ENCODE results near the gene PTPRH. TPM values are rescaled to one million over a fixed set of nuclear protein-coding genes. Genes with fewer than 3 reads are reported as not detected.
"Not testable (repeated sequence)": the region's sequence is repeated elsewhere in the genome, so short reads cannot be mapped to it uniquely, and the experiment has no call there.

The PTPRH gene
- total and polyA plus RNA-seq, 2 donors (not counting 1 experiment from before 2014, with no cell fraction given): not detected

- Histone ChIP-seq H3K9me3 (ENCODE audit: control extremely low read depth in 1 of 3, control insufficient read depth in 2 of 3, insufficient read depth in 1 of 3, low read length in 2 of 3) (peaks cover 0 to 38% (median 14%) of the 10 kb centered on the region in 3 donors), H3K4me3 (ENCODE audit: control extremely low read depth in 1 of 5, extremely low read depth in 1 of 5, insufficient read depth in 1 of 5, low read depth in 2 of 5, low read length in 4 of 5) (no peak overlapping the region), H2AFZ (ENCODE audit: insufficient read depth, low read depth, low read length, poor library complexity, severe bottlenecking) (no peak overlapping the region), H3K79me2 (ENCODE audit: control insufficient read depth, insufficient read depth, low read length) (no peaks in the 10 kb centered on the region), H3K4me1 (ENCODE audit: control insufficient read depth in 2 of 2, insufficient read depth in 2 of 2, low read length in 2 of 2) (peaks cover 18 to 31% of the 10 kb centered on the region in 2 donors), H3K4me2 (replicated peaks; ENCODE audit: low read depth, low read length, poor library complexity, severe bottlenecking) (peak overlapping the region; percentile 85), H3K9ac (ENCODE audit: low read length) (no peak overlapping the region), H3K36me3 (replicated peaks in 1 of 2; ENCODE audit: control extremely low read depth in 1 of 2, control insufficient read depth in 1 of 2, extremely low read depth in 1 of 2, insufficient read depth in 2 of 2, low read length in 1 of 2) (no peaks in the 10 kb centered on the region), H3K27me3 (replicated peaks in 1 of 4; ENCODE audit: control extremely low read depth in 1 of 4, control insufficient read depth in 3 of 4, insufficient read depth in 4 of 4, low read length in 3 of 4) (peaks cover 0 to 85% (median 46%) of the 10 kb centered on the region in 4 experiments), H4K20me1 (ENCODE audit: control insufficient read depth, insufficient read depth, low read length, poor library complexity, severe bottlenecking) (no peaks in the 10 kb centered on the region), H3K27ac (ENCODE audit: low read length in 2 of 2) (no peak overlapping the region)
- CTCF ChIA-PET: no interaction called here
- 13% methylated on average over 1 of the region's 12 CpGs for WGBS (ENCODE audit: insufficient coverage)
- DNase-seq (no peak), ATAC-seq (ENCODE audit: low read depth) (no peak)
- intact Hi-C loops (cut with micrococcal nuclease): no loop called here
- peaks cover 71% of the 10 kb centered on the region for H3K27me3 Mint-ChIP-seq
- H3K27ac Mint-ChIP-seq: no peak overlapping the region
- TF ChIP-seq CTCF (IDR thresholded peaks at IDR 0.05) (no peak), EZH2 (IDR thresholded peaks at IDR 0.05; ENCODE audit: borderline replicate concordance, insufficient read depth, low read depth, low read length, poor library complexity, severe bottlenecking) (no peak)
- peaks cover 18% of the 10 kb centered on the region for H3K4me1 Mint-ChIP-seq
- POLR2A ChIA-PET: no interaction called here
- H3K4me3 Mint-ChIP-seq: peak overlapping the region; percentile 59
- no peaks in the 10 kb centered on the region for H3K9me3 Mint-ChIP-seq (ENCODE audit: insufficient read depth)
Observed at GRCh38 chr19:55172741-55173140, 36.6 kb downstream of the PTPRH start.

- H3K79me2 ChIP-seq (ENCODE audit: control insufficient read depth, insufficient read depth, low read length); H3K36me3 ChIP-seq (replicated peaks in 1 of 2; ENCODE audit: control extremely low read depth in 1 of 2, control insufficient read depth in 1 of 2, extremely low read depth in 1 of 2, insufficient read depth in 2 of 2, low read length in 1 of 2); H2AFZ ChIP-seq (ENCODE audit: insufficient read depth, low read depth, low read length, poor library complexity, severe bottlenecking); intact Hi-C loops (cut with micrococcal nuclease); H3K9ac ChIP-seq (ENCODE audit: low read length); H3K27ac Mint-ChIP-seq; H3K4me2 ChIP-seq (replicated peaks; ENCODE audit: low read depth, low read length, poor library complexity, severe bottlenecking); H3K4me3 ChIP-seq (ENCODE audit: control extremely low read depth in 1 of 5, extremely low read depth in 1 of 5, insufficient read depth in 1 of 5, low read depth in 2 of 5, low read length in 4 of 5); POLR2A ChIA-PET; CTCF ChIA-PET; H3K27ac ChIP-seq (ENCODE audit: low read length in 2 of 2); DNase-seq; H4K20me1 ChIP-seq (ENCODE audit: control insufficient read depth, insufficient read depth, low read length, poor library complexity, severe bottlenecking); H3K9me3 Mint-ChIP-seq (ENCODE audit: insufficient read depth); ATAC-seq (ENCODE audit: low read depth): not testable (repeated sequence)
- Histone ChIP-seq H3K9me3 (ENCODE audit: control extremely low read depth in 1 of 3, control insufficient read depth in 2 of 3, insufficient read depth in 1 of 3, low read length in 2 of 3) (peaks cover 0 to 42% (median 14%) of the 10 kb centered on the region in 3 donors), H3K4me1 (ENCODE audit: control insufficient read depth in 2 of 2, insufficient read depth in 2 of 2, low read length in 2 of 2) (peaks cover 18 to 35% of the 10 kb centered on the region in 2 donors), H3K27me3 (replicated peaks in 1 of 4; ENCODE audit: control extremely low read depth in 1 of 4, control insufficient read depth in 3 of 4, insufficient read depth in 4 of 4, low read length in 3 of 4) (peaks cover 0 to 85% (median 48%) of the 10 kb centered on the region in 4 experiments)
- H3K27me3 Mint-ChIP-seq: peaks cover 73% of the 10 kb centered on the region
- peaks cover 16% of the 10 kb centered on the region for H3K4me1 Mint-ChIP-seq
- WGBS (ENCODE audit: insufficient coverage): 80% methylated on average over 4 of the region's 9 CpGs
- peak overlapping the region; percentile 59 for H3K4me3 Mint-ChIP-seq
Observed at GRCh38 chr19:55172318-55172717, 37.0 kb downstream of the PTPRH start.

Data from B cell (primary cell).